GM12872 (cell line): Measurements from ENCODE around the gene ADAMTS12.

Experiments
- TF ChIP-seq, protein P1 (sequence below): IDR thresholded peaks from 3 replicates; pipeline ENCODE4 v1.5.1; 2011; ENCODE audit warnings: low read depth, mild to moderate bottlenecking, low read length, moderate library complexity; ENCODE audit not compliant: insufficient read depth

ADAMTS12 gene

GRCh38 chr5:33748754-33749153, 143.0 kb downstream of the ADAMTS12 start:
- TF ChIP-seq, protein P1, sequence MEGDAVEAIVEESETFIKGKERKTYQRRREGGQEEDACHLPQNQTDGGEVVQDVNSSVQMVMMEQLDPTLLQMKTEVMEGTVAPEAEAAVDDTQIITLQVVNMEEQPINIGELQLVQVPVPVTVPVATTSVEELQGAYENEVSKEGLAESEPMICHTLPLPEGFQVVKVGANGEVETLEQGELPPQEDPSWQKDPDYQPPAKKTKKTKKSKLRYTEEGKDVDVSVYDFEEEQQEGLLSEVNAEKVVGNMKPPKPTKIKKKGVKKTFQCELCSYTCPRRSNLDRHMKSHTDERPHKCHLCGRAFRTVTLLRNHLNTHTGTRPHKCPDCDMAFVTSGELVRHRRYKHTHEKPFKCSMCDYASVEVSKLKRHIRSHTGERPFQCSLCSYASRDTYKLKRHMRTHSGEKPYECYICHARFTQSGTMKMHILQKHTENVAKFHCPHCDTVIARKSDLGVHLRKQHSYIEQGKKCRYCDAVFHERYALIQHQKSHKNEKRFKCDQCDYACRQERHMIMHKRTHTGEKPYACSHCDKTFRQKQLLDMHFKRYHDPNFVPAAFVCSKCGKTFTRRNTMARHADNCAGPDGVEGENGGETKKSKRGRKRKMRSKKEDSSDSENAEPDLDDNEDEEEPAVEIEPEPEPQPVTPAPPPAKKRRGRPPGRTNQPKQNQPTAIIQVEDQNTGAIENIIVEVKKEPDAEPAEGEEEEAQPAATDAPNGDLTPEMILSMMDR, result no peak

GRCh38 chr5:33745101-33745770, 146.6 kb downstream of the ADAMTS12 start:
- TF ChIP-seq, protein P1, result no peak

DNA sequence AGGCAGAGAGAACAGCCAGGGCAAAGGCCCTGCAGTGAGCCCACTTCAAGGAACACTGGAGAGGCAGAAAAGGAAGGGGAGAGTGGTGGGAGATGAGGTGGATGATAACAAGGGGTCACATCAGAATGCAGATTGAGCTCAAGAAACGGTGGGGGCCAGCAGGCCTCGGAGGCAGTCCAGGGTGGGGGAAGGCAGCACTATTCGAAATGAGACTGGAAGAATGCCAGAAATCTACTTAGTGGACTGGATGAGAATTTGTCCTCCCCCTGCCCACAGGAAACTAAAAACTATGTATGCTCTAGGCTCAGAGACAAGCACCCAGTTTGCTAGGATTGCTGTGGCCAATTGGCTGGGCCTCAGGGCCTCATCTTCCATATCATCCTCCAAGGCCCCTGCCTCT, 148.7 kb downstream of the ADAMTS12 start:
- TF ChIP-seq, protein P1, result no peak

GRCh38 chr5:33742181-33742580, 149.6 kb downstream of the ADAMTS12 start:
- TF ChIP-seq, protein P1, result no peak

DNA sequence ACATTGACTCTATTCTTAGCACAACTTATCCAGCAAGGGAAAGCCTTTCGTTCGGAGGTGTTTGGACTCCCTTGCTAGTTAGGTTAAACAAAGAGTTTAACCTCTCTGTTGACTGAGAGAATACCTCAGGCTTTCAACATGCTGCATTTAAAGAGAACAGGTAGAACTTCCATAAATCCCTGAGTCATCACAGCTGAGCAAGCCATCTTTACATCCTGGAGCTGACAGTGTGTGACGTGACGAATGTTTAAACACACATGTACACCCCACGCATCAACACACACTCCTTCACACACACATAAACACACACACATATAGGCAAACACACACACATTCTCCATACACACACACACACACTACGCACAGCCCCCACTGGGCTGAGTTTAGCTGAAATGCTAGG, 152.8 kb downstream of the ADAMTS12 start:
- TF ChIP-seq, protein P1, result no peak

DNA sequence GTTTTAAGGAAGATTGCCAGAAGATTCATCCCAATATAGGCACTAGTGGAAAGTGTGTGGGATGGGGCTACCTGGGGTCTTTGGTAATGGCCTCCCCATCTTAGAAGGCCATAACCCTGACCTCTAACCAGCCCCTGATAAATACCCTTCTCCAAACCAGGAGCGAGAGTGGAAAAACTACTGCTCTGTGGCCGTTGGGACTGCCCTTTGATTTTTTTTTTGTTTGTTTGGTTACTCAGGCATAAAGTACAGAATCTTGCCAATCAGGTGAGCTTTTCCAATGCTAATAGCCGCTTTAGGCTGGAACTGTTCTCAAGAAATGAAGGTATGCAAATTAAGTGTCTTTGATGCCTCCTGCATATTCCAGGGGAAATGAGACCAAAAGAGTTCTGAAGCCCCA, 153.7 kb downstream of the ADAMTS12 start:
- TF ChIP-seq, protein P1, result no peak

DNA sequence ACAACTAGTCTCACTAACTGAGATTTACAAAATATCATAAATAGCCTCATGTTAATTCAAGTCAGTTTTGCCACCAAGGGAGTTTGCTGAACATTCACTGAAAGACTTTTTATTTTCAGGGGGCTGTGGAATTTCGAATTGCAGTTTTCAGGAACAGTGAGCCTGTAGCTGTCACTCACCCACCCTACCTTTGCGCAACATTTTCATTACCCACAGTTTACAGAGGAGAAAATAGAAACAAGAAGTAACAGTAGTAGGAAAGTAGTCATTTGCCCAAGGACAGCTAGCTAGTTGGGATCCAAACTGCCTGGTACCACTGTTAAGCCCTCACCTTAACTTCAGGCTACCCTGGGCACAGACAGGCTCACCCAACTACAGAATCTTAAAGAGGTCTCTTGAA, 154.1 kb downstream of the ADAMTS12 start:
- TF ChIP-seq, protein P1, result no peak
